Memory B cell (primary cell): Measurements from ENCODE around the gene ELK4.

Source experiments
- ATAC-seq: fragments of 150-1000 bp; cut with Tn5 transposase; 2 replicates; pipeline ENCODE4 v1.10.0; 2021; ENCODE audit warnings: low read depth, mild to moderate bottlenecking, moderate library complexity
- DNase-seq, 2 donors: peaks; one replicate each; pipeline ENCODE4 v3.0.0; 2022; ENCODE audit warnings: low spot score in 2 of 2
- H3K27ac Mint-ChIP-seq: one replicate; pipeline ENCODE4 v1.8.0; 2022; ENCODE audit warnings: mild to moderate bottlenecking, moderate library complexity, mixed read lengths
- H3K27me3 Mint-ChIP-seq: one replicate; pipeline ENCODE4 v1.8.0; 2022; ENCODE audit warnings: mixed read lengths
- H3K36me3 Mint-ChIP-seq: one replicate; pipeline ENCODE4 v1.8.0; 2022; ENCODE audit warnings: mild to moderate bottlenecking, mixed read lengths
- H3K4me1 Mint-ChIP-seq: one replicate; pipeline ENCODE4 v1.8.0; 2022; ENCODE audit warnings: mixed read lengths
- H3K4me3 Mint-ChIP-seq: one replicate; pipeline ENCODE4 v1.8.0; 2022; ENCODE audit warnings: mild to moderate bottlenecking, moderate library complexity, mixed read lengths
- H3K9me3 Mint-ChIP-seq: one replicate; pipeline ENCODE4 v1.8.0; 2022; ENCODE audit warnings: mixed read lengths

ELK4 gene, protein sequence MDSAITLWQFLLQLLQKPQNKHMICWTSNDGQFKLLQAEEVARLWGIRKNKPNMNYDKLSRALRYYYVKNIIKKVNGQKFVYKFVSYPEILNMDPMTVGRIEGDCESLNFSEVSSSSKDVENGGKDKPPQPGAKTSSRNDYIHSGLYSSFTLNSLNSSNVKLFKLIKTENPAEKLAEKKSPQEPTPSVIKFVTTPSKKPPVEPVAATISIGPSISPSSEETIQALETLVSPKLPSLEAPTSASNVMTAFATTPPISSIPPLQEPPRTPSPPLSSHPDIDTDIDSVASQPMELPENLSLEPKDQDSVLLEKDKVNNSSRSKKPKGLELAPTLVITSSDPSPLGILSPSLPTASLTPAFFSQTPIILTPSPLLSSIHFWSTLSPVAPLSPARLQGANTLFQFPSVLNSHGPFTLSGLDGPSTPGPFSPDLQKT

DNA sequence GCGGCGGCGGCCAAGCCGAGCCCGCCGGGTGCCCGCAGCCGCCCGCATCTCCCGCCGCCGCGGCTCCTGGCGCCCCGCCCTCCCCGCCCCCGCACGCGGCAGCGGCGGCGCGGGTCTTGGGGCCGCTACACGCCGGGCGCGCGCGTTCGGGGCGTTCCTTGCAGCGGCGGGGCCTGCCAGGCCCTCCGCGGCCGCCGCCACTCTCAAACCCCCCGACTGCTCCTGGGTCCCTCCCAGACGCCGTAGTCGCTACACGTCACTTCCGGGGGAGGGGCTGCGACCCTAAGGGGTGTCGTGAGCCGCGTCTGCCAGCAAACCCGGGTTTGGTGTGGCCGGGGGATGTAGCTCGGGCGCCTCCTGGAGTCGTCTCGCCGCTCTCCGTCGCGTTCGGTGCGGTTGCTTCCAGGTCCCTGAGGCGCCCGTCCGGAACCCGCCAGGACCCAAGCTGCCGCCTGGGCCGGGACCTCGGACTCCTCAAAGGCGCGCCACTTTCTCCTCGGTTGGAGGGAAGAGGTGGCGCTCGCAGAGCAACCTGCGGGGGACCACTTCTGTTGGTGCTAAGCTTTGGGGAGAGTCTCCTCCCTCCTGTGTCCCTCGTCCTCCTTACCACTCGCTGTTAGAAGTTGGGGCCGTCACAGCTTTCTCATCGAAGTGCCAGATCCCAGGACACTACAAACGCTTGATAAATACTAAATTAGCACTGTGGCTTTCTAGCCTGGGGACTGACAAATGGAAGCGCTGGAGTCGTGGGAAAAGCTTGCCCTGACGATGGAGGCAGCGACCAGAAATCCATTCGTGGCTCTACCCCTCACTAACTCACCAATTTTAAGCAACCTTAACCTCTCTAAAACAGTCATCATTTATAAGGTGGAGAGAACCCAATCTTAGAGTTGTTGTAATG is at the start of gene ELK4:
ELK4 (minus strand) TSS at position 244 of the 901 bp plus-strand sequence. CDS start 8,129 bp downstream, outside the sequence.
- Mint-ChIP-seq H3K36me3 (peaks cover under 1% of the 10 kb centered on the region), H3K27ac (peak within 1 kb of the TSS; percentile 91), H3K9me3 (no peaks in the 10 kb centered on the region), H3K4me1 (peaks cover 8% of the 10 kb centered on the region), H3K27me3 (no peaks in the 10 kb centered on the region), H3K4me3 (peak within 1 kb of the TSS; percentile 94)
- ATAC-seq (peak; percentile 83), DNase-seq (peak; percentile 99)

- DNase-seq (no peak), ATAC-seq (no peak)
- Mint-ChIP-seq H3K9me3 (no peaks in the 10 kb centered on the region), H3K4me3 (no peak overlapping the region), H3K27ac (no peak overlapping the region), H3K36me3 (no peaks in the 10 kb centered on the region), H3K27me3 (no peaks in the 10 kb centered on the region), H3K4me1 (peaks cover 25% of the 10 kb centered on the region)
These were observed 49.6 kb upstream of the ELK4 start for GRCh38 chr1:205681364-205681763.

DNA sequence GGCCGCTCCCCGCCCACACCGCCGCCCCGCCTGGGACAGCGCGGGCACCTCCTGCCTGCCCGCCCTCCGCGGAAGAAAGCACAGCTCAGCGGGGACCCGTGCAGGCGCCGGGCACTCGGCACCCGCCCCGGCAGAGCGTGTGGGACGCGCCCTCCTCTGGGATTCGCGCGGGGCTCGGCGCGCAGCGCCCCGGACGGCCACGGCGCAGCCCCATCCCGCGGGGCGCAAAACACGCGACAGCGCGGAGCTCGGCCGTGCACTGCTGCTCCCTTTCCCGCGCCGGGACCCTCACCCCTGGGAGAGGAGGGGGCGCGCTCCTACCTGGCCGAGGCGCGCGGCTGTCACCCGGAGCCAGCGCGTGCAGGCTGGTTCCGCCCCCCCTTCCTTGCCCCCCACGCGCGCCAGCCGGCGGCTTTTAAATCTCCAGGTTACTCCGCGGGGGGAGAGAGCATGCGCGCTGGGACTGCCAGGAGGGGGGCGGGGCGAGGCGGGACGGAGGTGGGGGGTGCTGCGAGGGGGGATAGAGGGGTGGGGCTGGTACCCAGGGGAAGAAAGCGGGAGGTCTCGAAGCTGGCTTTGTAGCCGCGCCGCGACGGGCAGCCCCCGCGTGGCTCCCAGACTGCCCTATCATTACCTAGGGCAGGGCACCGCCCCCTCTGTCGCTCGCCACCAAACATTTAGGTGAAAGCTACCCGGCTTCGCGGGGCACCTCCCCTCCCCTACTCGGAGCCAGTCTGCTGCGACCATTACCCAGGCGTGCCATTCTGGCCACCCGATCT is 48.5 kb upstream of the ELK4 start, which contains the start of gene SLC45A3:
SLC45A3 (minus strand) TSS at position 437 of the 779 bp plus-strand sequence. CDS start 15,853 bp downstream, outside the sequence.
- ATAC-seq (peak; percentile 68), DNase-seq (peak in 1 of 2 donors; percentile 54)
- H3K9me3 Mint-ChIP-seq = no peaks in the 10 kb centered on the region
- H3K27me3 Mint-ChIP-seq = no peaks in the 10 kb centered on the region
- H3K4me1 Mint-ChIP-seq = peaks cover 32% of the 10 kb centered on the region
- no peaks in the 10 kb centered on the region for H3K36me3 Mint-ChIP-seq
- peak within 1 kb of the TSS; percentile 78 for H3K27ac Mint-ChIP-seq
- H3K4me3 Mint-ChIP-seq = peak within 1 kb of the TSS; percentile 87

GRCh38 chr1:205678286-205679111 is 46.7 kb upstream of the ELK4 start:
- H3K27me3 Mint-ChIP-seq = no peaks in the 10 kb centered on the region
- no peaks in the 10 kb centered on the region for H3K9me3 Mint-ChIP-seq
- H3K27ac Mint-ChIP-seq = peak overlapping the region; percentile 78
- peak overlapping the region; percentile 87 for H3K4me3 Mint-ChIP-seq
- ATAC-seq (no peak), DNase-seq (no peak)
- peaks cover 32% of the 10 kb centered on the region for H3K4me1 Mint-ChIP-seq
- no peaks in the 10 kb centered on the region for H3K36me3 Mint-ChIP-seq

DNA sequence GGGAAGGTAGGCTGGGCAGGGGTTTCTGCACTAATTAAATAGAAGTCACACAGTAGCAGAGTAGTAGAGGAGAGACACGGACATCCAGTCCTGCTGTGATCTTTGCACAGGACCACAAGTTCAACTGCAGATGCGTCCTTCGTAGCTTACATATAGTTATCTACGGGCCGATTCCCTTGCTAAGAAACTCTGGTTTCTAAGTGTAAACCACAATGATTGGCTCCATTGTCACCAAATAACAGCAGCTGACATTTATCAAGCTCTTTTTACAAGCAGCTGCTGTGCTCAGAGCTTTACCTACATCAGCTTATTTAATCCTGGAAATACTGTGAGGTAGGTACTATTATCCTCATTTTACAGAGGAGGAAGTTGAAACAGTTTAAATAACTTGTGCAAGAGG is 45.4 kb upstream of the ELK4 start:
- ATAC-seq = no peak
- H3K27ac Mint-ChIP-seq = peak overlapping the region; percentile 29
- H3K4me1 Mint-ChIP-seq = peaks cover 38% of the 10 kb centered on the region
- no peaks in the 10 kb centered on the region for H3K27me3 Mint-ChIP-seq
- H3K36me3 Mint-ChIP-seq = no peaks in the 10 kb centered on the region
- H3K9me3 Mint-ChIP-seq = no peaks in the 10 kb centered on the region
- DNase-seq = no peak
- peak overlapping the region; percentile 7 for H3K4me3 Mint-ChIP-seq

GRCh38 chr1:205676597-205676996 is 44.8 kb upstream of the ELK4 start:
- Mint-ChIP-seq H3K9me3 (no peaks in the 10 kb centered on the region), H3K4me1 (peaks cover 44% of the 10 kb centered on the region), H3K27me3 (no peaks in the 10 kb centered on the region), H3K27ac (peak overlapping the region; percentile 29), H3K4me3 (no peak overlapping the region), H3K36me3 (no peaks in the 10 kb centered on the region)
- DNase-seq (no peak), ATAC-seq (no peak)

DNA sequence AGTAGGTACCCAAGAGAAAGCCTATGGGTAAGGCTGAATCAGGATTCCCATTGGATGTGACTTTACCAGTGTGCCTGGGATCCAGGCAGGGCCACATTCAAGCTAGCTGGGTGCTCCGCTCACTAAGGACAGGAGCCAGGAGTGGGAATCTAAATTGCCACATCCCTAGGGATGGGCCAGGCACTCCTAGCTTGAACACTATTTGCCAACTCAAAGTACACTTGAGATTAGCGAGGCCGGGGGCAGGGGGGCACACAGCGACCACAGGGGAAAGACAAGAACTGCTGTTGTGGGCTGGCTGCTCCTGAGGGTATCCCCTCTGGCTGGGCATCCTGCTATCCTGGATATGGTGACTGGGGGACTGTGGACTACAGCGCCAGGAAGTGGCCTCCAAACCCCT is 44.2 kb upstream of the ELK4 start:
- Mint-ChIP-seq H3K36me3 (no peaks in the 10 kb centered on the region), H3K27me3 (no peaks in the 10 kb centered on the region), H3K27ac (peak overlapping the region; percentile 46), H3K4me1 (peaks cover 50% of the 10 kb centered on the region), H3K4me3 (no peak overlapping the region), H3K9me3 (no peaks in the 10 kb centered on the region)
- no peak for ATAC-seq
- no peak for DNase-seq

DNA sequence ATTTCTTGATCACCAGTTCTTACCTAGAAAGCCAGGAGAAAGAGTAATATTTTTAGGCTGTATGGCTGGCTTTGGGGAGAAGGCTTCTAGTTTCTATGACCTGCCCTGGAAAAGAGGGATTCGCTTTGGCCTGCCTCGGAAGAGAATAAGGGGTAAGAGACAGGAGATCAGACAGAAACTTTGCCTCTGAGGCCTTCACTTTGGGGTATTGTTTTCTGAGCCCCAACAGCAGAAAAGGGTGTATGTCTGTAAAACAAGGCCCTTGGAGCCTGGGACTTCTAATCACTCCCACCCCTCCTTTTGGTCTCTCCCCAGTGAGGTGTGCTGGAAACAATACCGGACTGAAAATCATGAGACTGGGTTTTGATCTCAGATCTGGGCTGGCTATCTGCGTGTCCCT is 43.4 kb upstream of the ELK4 start:
- peaks cover 50% of the 10 kb centered on the region for H3K4me1 Mint-ChIP-seq
- DNase-seq = no peak
- no peak overlapping the region for H3K4me3 Mint-ChIP-seq
- no peak for ATAC-seq
- no peaks in the 10 kb centered on the region for H3K36me3 Mint-ChIP-seq
- H3K27me3 Mint-ChIP-seq = no peaks in the 10 kb centered on the region
- no peaks in the 10 kb centered on the region for H3K9me3 Mint-ChIP-seq
- H3K27ac Mint-ChIP-seq = peak overlapping the region; percentile 46

DNA sequence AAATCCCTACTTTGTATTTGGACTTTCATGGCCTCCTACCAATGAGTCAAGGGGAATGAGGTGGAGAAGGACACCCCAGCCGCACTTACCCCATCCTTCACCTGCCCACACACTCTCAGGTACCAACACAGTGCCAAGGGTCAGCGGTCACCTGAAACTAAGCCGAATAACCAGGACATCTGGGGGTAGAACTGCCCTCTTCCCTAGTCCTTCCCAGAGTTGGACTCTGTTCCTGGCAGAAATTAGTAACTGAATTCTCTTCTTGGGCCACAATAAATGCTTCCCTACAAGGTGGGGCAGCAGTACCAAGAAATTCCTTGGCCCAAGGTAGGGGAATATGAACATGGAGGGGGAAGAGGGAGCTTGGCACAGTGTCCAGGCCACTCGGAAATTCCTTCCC is 41.2 kb upstream of the ELK4 start:
- ATAC-seq (no peak), DNase-seq (no peak)
- H3K4me1 Mint-ChIP-seq = peaks cover 57% of the 10 kb centered on the region
- no peaks in the 10 kb centered on the region for H3K36me3 Mint-ChIP-seq
- H3K27ac Mint-ChIP-seq = peak overlapping the region; percentile 75
- H3K9me3 Mint-ChIP-seq = no peaks in the 10 kb centered on the region
- H3K27me3 Mint-ChIP-seq = no peaks in the 10 kb centered on the region
- no peak overlapping the region for H3K4me3 Mint-ChIP-seq

DNA sequence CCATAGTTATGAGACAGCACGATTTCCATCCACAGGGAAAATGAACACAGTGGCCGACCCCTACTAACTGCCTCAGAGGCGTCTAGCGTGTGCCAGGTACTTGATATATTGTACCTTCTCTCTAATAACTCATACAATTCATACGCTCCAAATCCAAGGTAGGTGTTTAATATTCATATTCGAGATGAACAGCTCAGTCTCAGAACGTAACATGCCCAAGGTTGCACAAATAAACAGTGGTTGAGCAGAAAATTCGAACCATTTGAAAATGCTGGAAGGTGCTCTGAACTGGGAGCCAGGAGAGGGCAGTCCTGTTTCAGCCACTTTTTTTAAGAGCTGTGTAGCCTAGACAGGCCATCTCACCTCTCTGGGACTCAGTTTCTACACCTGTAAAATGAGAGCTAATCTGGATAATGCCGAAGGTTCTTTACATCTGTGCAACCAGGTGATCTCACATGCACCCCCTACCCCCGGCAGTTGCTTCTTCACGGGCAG is 40.6 kb upstream of the ELK4 start:
- no peak for ATAC-seq
- peak overlapping the region; percentile 51 for H3K4me3 Mint-ChIP-seq
- peak overlapping the region; percentile 75 for H3K27ac Mint-ChIP-seq
- H3K4me1 Mint-ChIP-seq = peaks cover 58% of the 10 kb centered on the region
- no peaks in the 10 kb centered on the region for H3K27me3 Mint-ChIP-seq
- no peaks in the 10 kb centered on the region for H3K36me3 Mint-ChIP-seq
- no peak for DNase-seq
- H3K9me3 Mint-ChIP-seq = no peaks in the 10 kb centered on the region

DNA sequence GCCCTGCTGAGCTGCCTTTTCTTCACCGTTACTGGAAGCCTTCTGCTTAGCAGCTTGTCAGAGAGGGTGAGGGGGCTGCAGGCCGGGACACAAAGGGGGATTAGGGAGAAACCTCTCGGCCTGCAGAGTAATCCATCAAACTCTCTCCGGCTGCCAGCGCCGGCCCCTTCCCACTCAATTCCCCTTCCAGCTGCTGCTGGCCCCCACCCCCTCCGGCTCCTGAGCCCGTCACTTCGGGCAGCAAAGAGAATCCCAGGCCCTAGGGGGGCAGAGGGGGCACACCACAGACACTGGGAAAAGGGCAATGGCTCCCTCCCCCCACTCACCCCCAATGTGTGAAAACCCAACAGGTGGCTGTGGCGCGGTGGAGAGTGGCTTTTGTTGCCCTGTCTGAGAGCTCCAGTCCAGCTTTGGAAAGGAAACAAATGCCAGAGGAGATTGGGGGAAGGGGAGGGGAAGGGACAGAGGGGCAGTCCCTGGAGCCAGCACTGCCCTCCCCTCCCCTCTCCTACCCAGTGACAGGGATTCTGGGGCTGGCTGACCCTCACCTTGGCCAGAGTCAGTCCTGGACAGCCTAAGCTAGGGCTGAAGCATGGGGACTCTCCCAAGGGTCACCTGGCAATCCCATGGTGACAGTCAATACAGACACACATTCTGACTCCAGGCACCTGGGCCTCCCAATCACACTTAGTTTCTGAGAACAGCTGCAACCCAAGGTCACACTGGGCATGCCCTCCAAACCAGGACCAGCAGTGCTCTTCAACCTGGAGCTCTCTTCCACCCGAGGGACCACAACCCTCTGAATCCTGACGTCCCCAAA is 39.0 kb upstream of the ELK4 start:
- no peaks in the 10 kb centered on the region for H3K27me3 Mint-ChIP-seq
- DNase-seq (no peak), ATAC-seq (no peak)
- H3K27ac Mint-ChIP-seq = peak overlapping the region; percentile 94
- no peaks in the 10 kb centered on the region for H3K9me3 Mint-ChIP-seq
- H3K36me3 Mint-ChIP-seq = no peaks in the 10 kb centered on the region
- H3K4me1 Mint-ChIP-seq = peaks cover 55% of the 10 kb centered on the region
- peak overlapping the region; percentile 51 for H3K4me3 Mint-ChIP-seq

DNA sequence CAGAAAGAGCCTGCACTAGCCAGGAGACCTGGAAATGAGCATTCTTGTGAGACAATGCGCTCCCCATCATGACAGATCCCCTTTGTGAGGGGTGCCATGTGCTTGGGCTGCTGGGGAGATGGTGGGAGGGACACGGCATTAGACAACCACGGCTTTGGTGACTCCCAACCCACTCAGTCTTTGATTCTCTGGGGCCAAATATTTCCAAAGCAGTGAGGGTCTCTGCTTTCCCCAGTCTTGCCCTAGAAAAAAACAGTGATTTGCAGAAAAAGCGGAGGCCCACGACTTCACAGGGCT is 38.3 kb upstream of the ELK4 start:
- H3K4me3 Mint-ChIP-seq = peak overlapping the region; percentile 68
- H3K27me3 Mint-ChIP-seq = no peaks in the 10 kb centered on the region
- H3K36me3 Mint-ChIP-seq = no peaks in the 10 kb centered on the region
- no peak for DNase-seq
- H3K27ac Mint-ChIP-seq = peak overlapping the region; percentile 94
- H3K4me1 Mint-ChIP-seq = peaks cover 57% of the 10 kb centered on the region
- H3K9me3 Mint-ChIP-seq = no peaks in the 10 kb centered on the region
- ATAC-seq = no peak
